Left lung (tissue), 10 donors: Measurements from ENCODE around the gene DZIP3. TPM values are rescaled to one million over a fixed set of nuclear protein-coding genes. Genes with fewer than 3 reads are reported as not detected.

Experiments
- ATAC-seq: fragments of 200-7000 bp; cut with Tn5 transposase; one replicate; pipeline ENCODE4 v1.9.1; 2020; ENCODE audit warnings: moderate library complexity
- DNase-seq, 4 donors: peaks; one replicate each; pipeline ENCODE4 v3.0.0-alpha.2; 2013 to 2020
- H3K27ac ChIP-seq, 2 donors: fragments of 200-600 bp; sonication (generic) in 1 of 2; one replicate each; pipeline versions ENCODE4 v1.5.0 to v1.8.0; 2020 to 2021
- H3K27me3 ChIP-seq, 2 donors: fragments of 200-600 bp; sonication (generic) in 1 of 2; one replicate each; pipeline versions ENCODE4 v1.5.0 to v1.8.0; 2020 to 2021
- H3K36me3 ChIP-seq, 2 donors: fragments of 200-600 bp; sonication (generic) in 1 of 2; one replicate each; pipeline versions ENCODE4 v1.5.0 to v1.8.0; 2020 to 2021
- H3K4me1 ChIP-seq, 2 donors: fragments of 200-600 bp; one replicate each; pipeline ENCODE4 v1.8.0; 2021
- H3K4me3 ChIP-seq, 2 donors: fragments of 200-600 bp; sonication (generic) in 1 of 2; one replicate each; pipeline versions ENCODE4 v1.5.0 to v1.8.0; 2020 to 2021; ENCODE audit warnings: mild to moderate bottlenecking in 1 of 2
- H3K9me3 ChIP-seq, 2 donors: fragments of 200-600 bp; sonication (generic) in 1 of 2; one replicate each; pipeline versions ENCODE4 v1.5.0 to v1.8.0; 2020 to 2021
- CTCF ChIP-seq, 2 donors: fragments of 200-600 bp; sonication (generic) in 1 of 2; IDR thresholded peaks; one replicate each; pipeline versions ENCODE4 v1.5.0 to v1.8.0; 2021; ENCODE audit warnings: antibody characterized with exemption in 2 of 2
- intact Hi-C, 2 donors: fragments of 100-400 bp; cut with DNase I; formaldehyde crosslinking; loops; one replicate each; pipeline versions ENCODE4 v1.11.2 to v1.14.2; 2022
- polyA plus RNA-seq, 6 donors: library from polyadenylated mRNA; unstranded; fragments of 120-200 nt; gene quantifications; one replicate each; pipeline ENCODE4 v1.2.1, GENCODE V29; 2013; ENCODE audit not compliant: insufficient read length in 6 of 6
- total RNA-seq, 2 donors: library from RNA; stranded (reverse); fragmentation: NEBNext Ultra II Directional; extraction: Animal tissue kit (Norgen Biotek cat#: 25700); gene quantifications; one replicate each; pipeline ENCODE4 v1.2.1, GENCODE V29; 2021
- donor health status: DM: no; HTN: yes; CAD: no.
- donor health status: DM: no; HTN: no; CAD: no.

Gene DZIP3
- total and polyA plus RNA-seq, 8 donors = 11.5 to 32.8 (median 27.2) TPM

- DNase-seq (no peak), ATAC-seq (no peak)
- H3K9me3 ChIP-seq = no peaks in the 10 kb centered on the region
- H3K36me3 ChIP-seq = no peaks in the 10 kb centered on the region
- intact Hi-C loops = loop anchor here in 1 of 2 donors (10.0 kb wide), 1 partner anchor 253 kb away; no protein-coding TSS in a partner anchor
- H3K4me3 ChIP-seq = no peak overlapping the region
- no peak overlapping the region for H3K27ac ChIP-seq
- H3K4me1 ChIP-seq = no peaks in the 10 kb centered on the region
- no peak for TF ChIP-seq CTCF (IDR thresholded peaks at IDR 0.05)
- no peaks in the 10 kb centered on the region for H3K27me3 ChIP-seq
Observed at GRCh38 chr3:108661699-108662098, 72.2 kb downstream of the DZIP3 start.

GRCh38 chr3:108662142-108662738, 72.7 kb downstream of the DZIP3 start:
- peak; percentile 55 to 73 for TF ChIP-seq CTCF (IDR thresholded peaks at IDR 0.05)

GRCh38 chr3:108664266-108664665, 74.7 kb downstream of the DZIP3 start:
- Histone ChIP-seq H3K9me3 (no peaks in the 10 kb centered on the region), H3K4me3 (no peak overlapping the region), H3K27ac (no peak overlapping the region), H3K27me3 (no peaks in the 10 kb centered on the region), H3K4me1 (no peaks in the 10 kb centered on the region), H3K36me3 (no peaks in the 10 kb centered on the region)
- no peak for DNase-seq
- intact Hi-C loops = loop anchor here in 1 of 2 donors (10.0 kb wide), 1 partner anchor 251 kb away; no protein-coding TSS in a partner anchor
- no peak for TF ChIP-seq CTCF (IDR thresholded peaks at IDR 0.05)
- ATAC-seq = no peak

More at GRCh38 chr3:108662142-108662738, 72.7 kb downstream of the DZIP3 start:
- Histone ChIP-seq H3K36me3 (no peaks in the 10 kb centered on the region), H3K27me3 (no peaks in the 10 kb centered on the region), H3K4me3 (no peak overlapping the region), H3K27ac (no peak overlapping the region), H3K9me3 (no peaks in the 10 kb centered on the region), H3K4me1 (no peaks in the 10 kb centered on the region)
- DNase-seq (peak in 2 of 4 donors; percentile 72 to 86), ATAC-seq (peak; percentile 94)
- intact Hi-C loops = loop anchor here in 1 of 2 donors (10.0 kb wide), 1 partner anchor 253 kb away; no protein-coding TSS in a partner anchor

- ATAC-seq (no peak), DNase-seq (no peak)
- Histone ChIP-seq H3K4me3 (no peak overlapping the region), H3K27me3 (no peaks in the 10 kb centered on the region), H3K36me3 (no peaks in the 10 kb centered on the region), H3K4me1 (no peaks in the 10 kb centered on the region), H3K9me3 (no peaks in the 10 kb centered on the region), H3K27ac (no peak overlapping the region)
- intact Hi-C loops = loop anchor here in 1 of 2 donors (10.0 kb wide), 1 partner anchor 247 kb away; no protein-coding TSS in a partner anchor
- TF ChIP-seq CTCF (IDR thresholded peaks at IDR 0.05) = no peak
Observed at GRCh38 chr3:108667312-108667711, 77.8 kb downstream of the DZIP3 start.

GRCh38 chr3:108669208-108669607, 79.7 kb downstream of the DZIP3 start:
- no peak overlapping the region for H3K27ac ChIP-seq
- TF ChIP-seq CTCF (IDR thresholded peaks at IDR 0.05) = no peak
- H3K4me3 ChIP-seq = no peak overlapping the region
- ATAC-seq (no peak), DNase-seq (no peak)
- H3K27me3 ChIP-seq = no peaks in the 10 kb centered on the region
- H3K9me3 ChIP-seq = no peaks in the 10 kb centered on the region
- no peaks in the 10 kb centered on the region for H3K4me1 ChIP-seq
- intact Hi-C loops = loop anchor here in 1 of 2 donors (10.0 kb wide), 1 partner anchor 246 kb away; no protein-coding TSS in a partner anchor
- H3K36me3 ChIP-seq = no peaks in the 10 kb centered on the region
